Retina (tissue), 1 donor: ENCODE data around the gene PTH2R.
A peak's percentile ranks its signal among the peaks of the same experiment; 100 is the strongest.
"Not testable (repeated sequence)": the region's sequence is repeated elsewhere in the genome, so short reads cannot be mapped to it uniquely, and the experiment has no call there.

Source experiments
- DNase-seq: peaks from one replicate; pipeline ENCODE4 v3.0.0-alpha.2; 2016

The PTH2R gene, protein sequence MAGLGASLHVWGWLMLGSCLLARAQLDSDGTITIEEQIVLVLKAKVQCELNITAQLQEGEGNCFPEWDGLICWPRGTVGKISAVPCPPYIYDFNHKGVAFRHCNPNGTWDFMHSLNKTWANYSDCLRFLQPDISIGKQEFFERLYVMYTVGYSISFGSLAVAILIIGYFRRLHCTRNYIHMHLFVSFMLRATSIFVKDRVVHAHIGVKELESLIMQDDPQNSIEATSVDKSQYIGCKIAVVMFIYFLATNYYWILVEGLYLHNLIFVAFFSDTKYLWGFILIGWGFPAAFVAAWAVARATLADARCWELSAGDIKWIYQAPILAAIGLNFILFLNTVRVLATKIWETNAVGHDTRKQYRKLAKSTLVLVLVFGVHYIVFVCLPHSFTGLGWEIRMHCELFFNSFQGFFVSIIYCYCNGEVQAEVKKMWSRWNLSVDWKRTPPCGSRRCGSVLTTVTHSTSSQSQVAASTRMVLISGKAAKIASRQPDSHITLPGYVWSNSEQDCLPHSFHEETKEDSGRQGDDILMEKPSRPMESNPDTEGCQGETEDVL

DNA sequence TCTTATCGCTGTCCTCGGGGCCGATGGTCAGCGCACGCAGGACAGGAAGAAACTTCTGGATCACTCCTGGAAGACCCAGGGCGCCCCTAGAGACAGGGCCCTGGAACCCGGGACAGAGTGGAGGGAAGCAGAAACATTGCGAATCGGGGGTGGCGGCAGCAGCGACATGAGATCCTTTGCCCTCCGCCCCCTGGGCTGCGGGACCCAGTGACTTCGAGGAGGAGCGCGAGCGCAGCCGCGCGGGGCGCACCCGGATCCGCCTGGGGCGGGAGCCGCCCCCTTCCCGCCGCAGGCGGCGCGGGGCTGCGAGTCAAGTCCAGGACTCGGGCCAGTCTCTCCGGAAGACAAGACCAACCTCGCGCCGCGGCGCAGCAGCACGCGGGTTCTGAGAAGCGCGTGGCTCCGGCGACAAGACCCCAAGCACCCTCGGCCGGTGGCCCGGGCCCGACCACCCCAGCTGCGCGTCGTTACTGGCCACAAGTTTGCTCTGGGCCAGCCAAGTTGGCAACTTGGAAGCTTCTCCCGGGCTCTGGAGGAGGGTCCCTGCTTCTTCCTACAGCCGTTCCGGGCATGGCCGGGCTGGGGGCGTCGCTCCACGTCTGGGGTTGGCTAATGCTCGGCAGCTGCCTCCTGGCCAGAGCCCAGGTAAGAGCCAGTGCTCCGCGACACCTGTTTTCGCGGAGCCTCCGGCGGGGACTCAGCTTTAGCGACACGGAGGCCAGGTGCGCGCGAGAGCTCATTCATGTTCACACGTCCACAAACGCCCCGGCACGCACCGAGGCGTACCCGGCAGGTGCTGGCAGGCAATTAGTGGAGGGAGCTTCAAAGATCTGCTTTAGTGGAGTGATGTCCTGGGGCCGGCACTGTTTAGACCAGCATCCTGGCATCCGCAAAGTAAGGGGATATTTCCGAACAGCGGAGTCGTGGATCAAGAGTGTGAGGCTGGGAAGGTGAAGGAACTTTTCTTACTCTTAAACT, at the start of gene PTH2R:
PTH2R (plus strand) TSS at position 319 of the 978 bp plus-strand sequence; CDS start at position 571, 252 bp downstream.
- peak; percentile 83 for DNase-seq

DNA sequence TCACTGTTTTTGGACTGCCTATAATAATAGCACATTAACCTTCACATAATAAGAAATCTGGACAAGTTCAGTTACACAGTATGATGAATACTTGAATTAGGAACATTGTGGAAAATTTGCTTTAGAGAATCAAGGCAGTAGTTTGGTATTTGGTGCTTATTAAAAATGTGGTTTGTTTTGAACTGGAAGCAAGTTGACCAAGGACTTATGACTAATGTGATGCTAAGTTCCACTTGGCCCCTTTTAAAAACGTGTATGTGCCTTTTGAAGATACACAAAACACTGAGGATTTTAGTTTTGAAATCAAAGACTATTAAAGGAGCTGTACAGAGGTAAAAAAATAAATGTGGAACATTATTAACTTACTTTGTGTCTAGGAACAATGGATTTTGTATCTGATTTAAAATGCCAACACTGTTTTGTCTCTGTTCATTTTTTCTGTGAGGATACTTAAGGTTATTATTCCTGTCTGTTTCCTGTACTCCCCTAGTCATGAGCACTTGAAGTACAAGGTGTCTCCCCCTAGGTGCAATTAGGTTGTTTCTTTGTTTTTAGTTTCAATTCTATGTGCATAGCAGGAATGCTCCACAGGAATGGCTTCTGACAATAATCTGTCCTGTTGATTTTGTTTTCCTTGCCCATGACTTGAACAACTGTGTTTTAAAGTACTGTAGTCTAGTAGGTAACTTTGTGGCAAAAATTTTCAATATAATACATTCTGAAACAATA, 49.6 kb upstream of the PTH2R start:
- no peak for DNase-seq

GRCh38 chr2:208358758-208359631, 47.6 kb upstream of the PTH2R start:
- no peak for DNase-seq

DNA sequence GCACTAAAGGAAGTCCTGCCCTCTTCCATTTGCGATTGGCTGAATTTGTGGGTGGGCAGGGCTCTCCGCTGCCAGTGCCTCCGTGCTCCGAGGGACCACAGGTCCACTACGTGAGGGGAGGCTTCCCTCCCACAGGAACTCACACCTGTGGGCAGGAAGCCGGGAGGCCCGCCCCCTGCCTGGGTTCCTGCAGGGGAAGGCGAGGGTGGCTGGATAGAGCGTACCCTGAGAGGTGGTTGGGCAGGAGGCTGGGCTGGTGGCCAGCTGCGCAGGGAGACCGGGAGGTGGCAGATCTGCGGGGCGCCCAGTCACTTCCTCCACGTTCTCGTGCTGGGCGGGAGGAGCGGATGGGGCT, 47.0 kb upstream of the PTH2R start:
- no peak for DNase-seq

DNA sequence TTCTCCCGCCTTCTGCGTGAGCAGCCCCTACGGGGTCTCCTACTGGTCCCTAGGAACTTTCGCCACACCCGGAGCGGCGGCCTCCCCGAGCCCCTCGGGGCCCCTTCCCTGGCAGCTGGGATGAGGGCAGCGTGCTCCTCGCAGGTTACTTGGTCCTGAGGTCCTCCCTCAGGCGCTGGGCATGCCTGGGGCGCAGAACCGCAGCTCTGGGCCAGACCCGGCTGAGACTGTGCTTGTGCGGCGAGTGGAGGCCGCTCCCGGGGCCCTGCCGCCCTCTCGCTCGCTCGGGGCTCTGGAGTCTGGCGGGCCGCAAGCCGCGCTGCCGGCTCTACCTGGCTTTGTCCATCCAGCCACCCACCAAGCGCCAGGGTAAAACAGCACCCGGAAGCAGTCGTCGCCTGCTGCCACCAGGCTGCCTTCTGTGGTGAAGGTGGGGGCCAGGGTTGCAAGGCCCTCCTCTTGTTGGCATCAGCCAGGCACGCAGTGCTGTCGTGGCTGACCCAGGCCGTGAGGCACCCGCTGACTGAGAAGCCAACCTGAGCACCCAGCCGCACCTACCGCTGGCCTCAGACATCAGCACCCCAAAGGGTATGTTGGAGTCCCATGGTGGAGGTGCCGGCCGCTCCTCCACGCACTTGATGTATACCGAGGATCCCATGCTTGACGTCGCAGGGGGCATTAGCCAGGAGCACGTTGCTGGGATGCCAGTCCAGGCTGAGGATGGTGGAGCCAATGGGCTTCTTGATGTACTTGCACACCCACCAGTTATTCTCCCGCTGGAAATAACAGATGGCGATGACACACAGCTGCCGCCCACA, 46.1 kb upstream of the PTH2R start:
- no peak for DNase-seq

DNA sequence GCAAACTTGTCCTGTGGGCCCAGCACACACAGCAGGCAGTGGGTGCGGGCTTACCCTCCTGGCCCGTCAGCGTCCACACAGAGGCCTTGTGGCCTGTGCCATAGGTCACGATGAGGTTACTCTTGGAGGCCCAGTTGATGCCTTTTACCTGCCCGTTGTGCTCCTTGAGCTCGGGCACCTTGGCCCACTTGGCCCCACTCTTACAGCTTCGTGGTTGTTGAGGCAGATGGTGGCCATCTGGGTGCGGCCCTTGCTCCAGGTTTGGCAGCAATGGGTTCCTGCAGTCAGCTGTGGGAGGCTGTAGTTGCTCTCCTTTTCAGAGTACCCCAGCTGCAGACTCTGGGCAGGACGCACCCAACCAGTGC, 45.5 kb upstream of the PTH2R start:
- no peak for DNase-seq

DNA sequence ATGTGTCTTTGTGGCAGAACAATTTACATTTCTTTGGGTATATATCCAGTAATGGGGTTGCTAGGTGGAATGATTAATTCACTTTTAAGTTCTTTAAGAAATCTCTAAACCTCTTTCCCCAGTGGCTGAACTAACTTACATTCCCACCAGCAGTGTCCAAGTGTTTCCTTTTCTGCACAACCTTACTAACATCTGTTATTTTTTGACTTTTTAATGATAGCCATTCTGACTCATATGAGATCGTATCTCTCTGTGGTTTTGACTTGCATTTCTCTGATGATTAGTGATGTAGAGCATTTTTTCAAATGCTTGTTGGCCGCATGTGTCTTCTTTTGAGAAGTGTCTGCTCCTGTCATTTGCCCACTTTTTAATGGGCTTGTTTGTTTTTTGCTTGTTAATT, 43.1 kb upstream of the PTH2R start:
- DNase-seq, result no peak

GRCh38 chr2:208366215-208367127, 40.1 kb upstream of the PTH2R start:
- DNase-seq, result no peak

DNA sequence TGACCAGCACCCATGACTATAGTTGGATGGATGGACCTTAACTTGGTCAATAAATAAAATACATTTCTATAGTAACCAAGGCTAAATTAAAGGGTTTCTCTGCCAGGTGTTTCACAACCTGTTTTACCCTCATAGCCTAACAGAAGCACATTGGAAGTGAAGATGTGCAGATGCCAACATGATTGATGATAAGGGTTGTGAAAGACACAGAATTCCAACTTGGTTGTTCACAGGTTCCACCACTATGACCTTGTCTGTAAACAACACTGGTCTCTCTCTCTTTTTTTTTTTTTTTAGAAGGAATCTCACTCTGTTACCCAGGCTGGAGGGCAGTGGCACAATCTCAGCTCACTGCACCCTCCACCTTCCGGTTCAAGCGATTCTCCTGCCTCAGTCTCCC, 37.5 kb upstream of the PTH2R start:
- DNase-seq, result no peak

- no peak for DNase-seq
Observed at GRCh38 chr2:208370881-208371633, 35.5 kb upstream of the PTH2R start.

DNA sequence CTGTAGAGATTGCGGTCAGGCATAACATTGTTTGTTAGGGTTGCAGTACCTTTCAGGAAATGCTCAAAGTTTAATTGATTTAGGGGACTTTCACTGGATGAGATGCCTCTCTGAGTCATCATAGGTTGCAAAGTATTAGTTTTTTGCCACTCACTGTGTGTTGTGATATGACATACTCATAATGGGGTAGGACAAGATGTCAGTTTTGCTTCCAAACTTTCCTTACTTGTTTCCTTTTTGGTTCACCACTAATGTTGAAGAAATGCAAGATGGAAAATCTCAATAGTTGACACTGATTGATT, 35.0 kb upstream of the PTH2R start:
- DNase-seq, result no peak

DNA sequence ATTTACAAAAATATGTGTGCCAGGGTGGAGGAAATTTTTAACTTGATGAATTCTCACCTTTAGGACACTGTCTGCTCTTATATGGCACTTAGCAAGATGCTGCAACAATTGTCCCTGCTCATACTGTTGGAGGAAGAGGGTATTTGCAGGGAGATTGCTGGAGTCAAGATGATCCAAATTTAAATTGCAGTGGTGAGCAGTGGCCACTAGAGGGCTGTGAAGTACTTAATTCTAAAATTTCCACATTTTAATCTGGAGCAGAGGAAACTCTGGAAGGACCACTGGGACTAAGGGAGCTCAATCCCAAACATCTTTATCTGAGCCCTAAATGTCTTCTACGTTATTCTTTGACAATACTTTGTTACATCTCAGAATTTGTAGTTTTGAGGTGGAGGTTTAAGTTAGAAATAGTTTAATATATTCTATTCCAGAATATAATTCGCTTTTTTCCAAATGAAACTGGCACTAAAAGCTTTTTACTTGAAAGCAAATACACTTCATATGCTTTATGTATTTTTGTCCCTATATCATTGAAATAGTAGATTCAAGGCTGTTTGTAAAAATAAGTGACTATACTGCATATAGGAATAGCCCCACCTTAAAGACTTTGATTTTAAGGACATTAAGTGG, 33.0 kb upstream of the PTH2R start:
- peak; percentile 60 for DNase-seq

- peak; percentile 57 for DNase-seq
Observed at GRCh38 chr2:208375491-208376068, 31.0 kb upstream of the PTH2R start.

DNA sequence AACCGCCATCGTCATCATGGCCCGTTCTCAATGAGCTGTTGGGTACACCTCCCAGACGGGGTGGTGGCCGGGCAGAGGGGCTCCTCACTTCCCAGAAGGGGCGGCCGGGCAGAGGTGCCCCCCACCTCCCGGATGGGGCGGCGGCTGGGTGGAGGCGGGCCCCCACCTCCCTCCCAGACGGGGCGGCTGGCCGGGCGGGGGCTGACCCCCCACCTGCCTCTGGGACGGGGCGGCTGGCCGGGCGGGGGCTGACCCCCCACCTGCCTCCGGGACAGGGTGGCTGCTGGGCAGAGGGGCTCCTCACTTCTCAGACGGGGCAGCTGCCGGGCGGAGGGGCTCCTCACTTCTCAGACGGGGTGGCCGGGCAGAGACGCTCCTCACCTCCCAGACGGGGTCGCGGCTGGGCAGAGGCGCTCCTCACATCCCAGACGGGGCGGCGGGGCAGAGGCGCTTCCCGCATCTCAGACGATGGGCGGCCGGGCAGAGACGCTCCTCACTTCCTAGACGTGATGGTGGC, 29.2 kb upstream of the PTH2R start:
- DNase-seq, result not testable (repeated sequence)

GRCh38 chr2:208379192-208379591, 27.4 kb upstream of the PTH2R start:
- DNase-seq, result no peak

DNA sequence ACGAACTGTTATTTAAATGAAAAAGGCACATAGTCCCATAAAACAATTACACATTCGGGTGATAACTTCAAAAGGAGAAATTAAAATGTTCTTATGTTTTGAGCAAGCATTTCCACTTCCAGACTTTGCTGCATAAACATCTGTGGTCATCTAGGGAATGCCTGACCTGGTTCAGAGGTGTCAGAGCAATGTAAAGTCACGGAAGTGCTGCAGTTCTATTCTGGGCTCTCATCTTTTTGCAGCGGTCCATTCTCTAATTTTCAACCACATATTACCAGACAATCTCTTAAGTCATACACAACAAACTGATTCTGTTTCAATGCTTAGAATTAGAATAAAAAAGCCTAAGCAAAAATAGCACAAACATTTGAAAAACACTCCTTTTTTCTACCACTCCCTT, 22.0 kb upstream of the PTH2R start:
- DNase-seq, result no peak

- no peak for DNase-seq
Observed at GRCh38 chr2:208386541-208386940, 20.1 kb upstream of the PTH2R start.

- no peak for DNase-seq
Observed at GRCh38 chr2:208389940-208390339, 16.7 kb upstream of the PTH2R start.
